H1 (cell line): ENCODE results near the gene ARFGAP3. TPM values are rescaled to one million over a fixed set of nuclear protein-coding genes. Genes with fewer than 3 reads are reported as not detected.

Experiments
- CTCF ChIA-PET: fragments of 300-600 bp; sonication (Branson Sonifier 250); formaldehyde crosslinking; loops from one replicate; lab custom pipeline; 2021; ENCODE audit not compliant: partially characterized antibody; lab: Charles Lee
- POLR2A ChIA-PET: fragments of 300-600 bp; sonication (Branson Sonifier 250); formaldehyde crosslinking; loops from one replicate; lab custom pipeline; 2021; ENCODE audit warnings: inconsistent platforms; ENCODE audit not compliant: partially characterized antibody; lab: Charles Lee
- DNase-seq, 2 experiments: peaks; one replicate each; pipeline versions ENCODE4 v3.0.0 to v3.0.0-alpha.2; 2010 to 2022; ENCODE audit warnings: low spot score in 2 of 2, low read depth in 1 of 2, mixed read lengths in 1 of 2
- FAIRE-seq: peaks from 2 replicates; lab custom pipeline; 2011; peaks lifted over from hg19 to GRCh38; lab: Jason Lieb, UNC
- H2AFZ ChIP-seq: 2 replicates; pipeline ENCODE4 v1.8.1; 2012; ENCODE audit warnings: low read length, inconsistent platforms
- H2AK5ac ChIP-seq: 2 replicates; pipeline ENCODE4 v1.6.1; 2013; ENCODE audit warnings: low read depth, low read length
- H2BK120ac ChIP-seq: replicated peaks from 2 replicates; pipeline ENCODE3; 2013; ENCODE audit warnings: low read depth, low read length, inconsistent platforms
- H2BK12ac ChIP-seq: 2 replicates; pipeline ENCODE4 v1.6.1; 2013; ENCODE audit warnings: low read depth, low read length
- H2BK15ac ChIP-seq: 2 replicates; pipeline ENCODE4 v1.6.1; 2013; ENCODE audit warnings: low read length
- H2BK20ac ChIP-seq: 2 replicates; pipeline ENCODE4 v1.6.1; 2013; ENCODE audit warnings: low read length
- H2BK5ac ChIP-seq: 2 replicates; pipeline ENCODE4 v1.6.1; 2013; ENCODE audit warnings: low read depth, low read length
- H3K14ac ChIP-seq: 2 replicates; pipeline ENCODE4 v1.6.1; 2013; ENCODE audit warnings: inconsistent platforms; ENCODE audit not compliant: insufficient read length
- H3K18ac ChIP-seq: 2 replicates; pipeline ENCODE4 v1.6.1; 2013; ENCODE audit warnings: low read length; ENCODE audit errors: extremely low read depth
- H3K23ac ChIP-seq: 2 replicates; pipeline ENCODE4 v1.6.1; 2013; ENCODE audit warnings: inconsistent platforms; ENCODE audit not compliant: insufficient read length
- H3K23me2 ChIP-seq: 2 replicates; pipeline ENCODE4 v1.6.1; 2013; ENCODE audit warnings: low read depth, low read length
- H3K27ac ChIP-seq: 2 replicates; pipeline ENCODE4 v1.6.1; 2011; ENCODE audit warnings: low read depth, low read length, inconsistent platforms
- H3K27me3 ChIP-seq, 4 experiments: replicated peaks in 1 of 4; 1 replicate in 1 of 4; 2 replicates in 3 of 4; pipeline versions ENCODE4 v1.6.1 to v1.8.1; 2011 to 2013; ENCODE audit warnings: low read length in 3 of 4, mild to moderate bottlenecking in 3 of 4, inconsistent platforms in 2 of 4, mixed read lengths in 2 of 4, moderate library complexity in 1 of 4; ENCODE audit not compliant: control insufficient read depth in 3 of 4, insufficient read depth in 3 of 4; ENCODE audit errors: extremely low read depth in 1 of 4
- H3K36me3 ChIP-seq, 4 experiments: 2 replicates each; pipeline versions ENCODE4 v1.6.1 to v1.8.1; 2011 to 2013; ENCODE audit warnings: mild to moderate bottlenecking in 4 of 4, low read length in 3 of 4, moderate library complexity in 2 of 4, control low read depth in 1 of 4, inconsistent platforms in 1 of 4; ENCODE audit not compliant: insufficient read depth in 4 of 4, control insufficient read depth in 2 of 4
- H3K4ac ChIP-seq: replicated peaks from 2 replicates; pipeline ENCODE3; 2013; ENCODE audit warnings: low read length, low read depth, mixed read lengths, inconsistent platforms; ENCODE audit not compliant: insufficient read length
- H3K4me1 ChIP-seq, 4 experiments: replicated peaks in 1 of 4; 1 replicate in 1 of 4; 2 replicates in 3 of 4; pipeline versions ENCODE4 v1.6.1 to v1.8.1; 2011 to 2013; ENCODE audit warnings: low read length in 3 of 4, inconsistent platforms in 2 of 4, mixed read lengths in 1 of 4; ENCODE audit not compliant: insufficient read depth in 4 of 4, control insufficient read depth in 3 of 4
- H3K4me2 ChIP-seq, 2 experiments: 2 replicates each; pipeline versions ENCODE4 v1.6.1 to v1.8.1; 2011 to 2013; ENCODE audit warnings: low read depth in 2 of 2, low read length in 2 of 2, control low read depth in 1 of 2, inconsistent platforms in 1 of 2, mild to moderate bottlenecking in 1 of 2; ENCODE audit not compliant: insufficient read depth in 1 of 2
- H3K4me3 ChIP-seq, 4 experiments: fragments of 200-600, 300-600 bp in 1 of 4; sonication (generic), shearing (Covaris generic), sonication (Bioruptor Twin) in 1 of 4; 2 replicates each; pipeline versions ENCODE4 v1.5.1 to v1.8.1; 2011 to 2016; ENCODE audit warnings: low read length in 4 of 4, low read depth in 3 of 4, control low read depth in 2 of 4, inconsistent platforms in 2 of 4, mild to moderate bottlenecking in 2 of 4, mixed read lengths in 1 of 4, moderate library complexity in 1 of 4; ENCODE audit not compliant: insufficient read depth in 2 of 4; ENCODE audit errors: extremely low read depth in 1 of 4
- H3K56ac ChIP-seq: replicated peaks from 2 replicates; pipeline ENCODE3; 2013; ENCODE audit warnings: low read depth, mild to moderate bottlenecking, mixed read lengths, low read length, inconsistent platforms; ENCODE audit not compliant: insufficient read length
- H3K79me1 ChIP-seq: 2 replicates; pipeline ENCODE4 v1.6.1; 2013; ENCODE audit warnings: low read depth, low read length, control low read depth
- H3K79me2 ChIP-seq, 2 experiments: 2 replicates each; pipeline versions ENCODE4 v1.6.1 to v1.8.1; 2012 to 2013; ENCODE audit warnings: low read length in 2 of 2, mild to moderate bottlenecking in 2 of 2, inconsistent platforms in 1 of 2; ENCODE audit not compliant: insufficient read depth in 2 of 2, control insufficient read depth in 1 of 2
- H3K9ac ChIP-seq, 4 experiments: replicated peaks in 1 of 4; 1 replicate in 1 of 4; 2 replicates in 3 of 4; pipeline versions ENCODE4 v1.6.1 to v1.8.1; 2011 to 2013; ENCODE audit warnings: low read depth in 3 of 4, low read length in 3 of 4, control low read depth in 2 of 4, mild to moderate bottlenecking in 2 of 4, moderate library complexity in 2 of 4, inconsistent platforms in 1 of 4; ENCODE audit errors: extremely low read depth in 1 of 4
- H3K9me3 ChIP-seq, 2 experiments: 2 replicates each; pipeline versions ENCODE4 v1.6.1 to v1.8.1; 2012 to 2013; ENCODE audit warnings: mild to moderate bottlenecking in 2 of 2, moderate library complexity in 2 of 2, control low read depth in 1 of 2, inconsistent platforms in 1 of 2, low read depth in 1 of 2, low read length in 1 of 2, mixed read lengths in 1 of 2; ENCODE audit not compliant: insufficient read depth in 2 of 2
- H4K20me1 ChIP-seq, 2 experiments: replicated peaks in 1 of 2; 2 replicates each; pipeline versions ENCODE3 to v1.8.1; 2011 to 2013; ENCODE audit warnings: inconsistent platforms in 2 of 2, low read length in 2 of 2, mild to moderate bottlenecking in 1 of 2; ENCODE audit not compliant: insufficient read depth in 2 of 2, control insufficient read depth in 1 of 2
- H4K5ac ChIP-seq: 2 replicates; pipeline ENCODE4 v1.6.1; 2013; ENCODE audit warnings: low read length, low read depth, mixed read lengths, inconsistent platforms; ENCODE audit not compliant: insufficient read length
- H4K8ac ChIP-seq: 2 replicates; pipeline ENCODE4 v1.8.0; 2013; ENCODE audit warnings: mild to moderate bottlenecking, moderate library complexity, low read length, inconsistent platforms; ENCODE audit not compliant: insufficient read depth; ENCODE audit errors: extremely low read depth
- H4K91ac ChIP-seq: replicated peaks from 2 replicates; pipeline ENCODE3; 2013; ENCODE audit warnings: low read length, mixed read lengths, inconsistent platforms; ENCODE audit not compliant: insufficient read length
- ASH2L ChIP-seq: fragments of 200-600, 300-600 bp; sonication (generic); IDR thresholded peaks from one replicate; pipeline ENCODE4 v1.7.1; 2017; ENCODE audit warnings: low read length
- CEBPB ChIP-seq: IDR thresholded peaks from 2 replicates; pipeline ENCODE4 v1.6.1; 2012; ENCODE audit warnings: low read depth, low read length
- CHD1 ChIP-seq: IDR thresholded peaks from 2 replicates; pipeline ENCODE4 v1.6.1; 2012; ENCODE audit warnings: low read depth, low read length, improper control_type of control experiment
- CTBP2 ChIP-seq: IDR thresholded peaks from 2 replicates; pipeline ENCODE4 v1.7.0; 2011; ENCODE audit warnings: borderline replicate concordance, mild to moderate bottlenecking, moderate library complexity, mixed read lengths, low read length; ENCODE audit not compliant: insufficient read depth, insufficient read length
- HDAC2 ChIP-seq, 2 experiments: fragments of 300-600 bp in 1 of 2; sonication (generic) in 1 of 2; IDR thresholded peaks; 2 replicates each; pipeline ENCODE4 v1.6.1; 2011 to 2012; ENCODE audit warnings: low read depth in 2 of 2, low read length in 2 of 2, mild to moderate bottlenecking in 2 of 2, moderate library complexity in 2 of 2, borderline replicate concordance in 1 of 2, inconsistent platforms in 1 of 2
- KDM5A ChIP-seq: fragments of 200-600 bp; IDR thresholded peaks from 2 replicates; pipeline ENCODE4 v1.7.1; 2012; ENCODE audit warnings: mild to moderate bottlenecking, low read length, inconsistent platforms, mixed read lengths
- NRF1 ChIP-seq: IDR thresholded peaks from 2 replicates; pipeline ENCODE4 v1.6.1; 2011; ENCODE audit warnings: mild to moderate bottlenecking, low read depth, low read length, improper control_type of control experiment
- PHF8 ChIP-seq: fragments of 200-600 bp; sonication (generic); conservative IDR thresholded peaks from 2 replicates; pipeline ENCODE4 v1.7.1; 2012; ENCODE audit warnings: low read depth, mild to moderate bottlenecking, inconsistent platforms, low read length, moderate library complexity
- RXRA ChIP-seq: IDR thresholded peaks from 2 replicates; pipeline ENCODE4 v1.6.1; 2011; ENCODE audit warnings: low read depth, mild to moderate bottlenecking, low read length, moderate library complexity; ENCODE audit not compliant: insufficient read depth
- SIN3A ChIP-seq, 2 experiments: IDR thresholded peaks in 1 of 2; conservative IDR thresholded peaks in 1 of 2; 2 replicates each; pipeline ENCODE4 v1.6.1; 2011 to 2012; ENCODE audit warnings: low read length in 2 of 2, improper control_type of control experiment in 1 of 2, low read depth in 1 of 2, mild to moderate bottlenecking in 1 of 2
- SP4 ChIP-seq: IDR thresholded peaks from 2 replicates; pipeline ENCODE4 v1.6.1; 2012; ENCODE audit warnings: low read length, inconsistent platforms
- SUZ12 ChIP-seq: fragments of 200-600 bp; sonication (generic); IDR thresholded peaks from 2 replicates; pipeline ENCODE4 v1.6.1; 2012; ENCODE audit warnings: mild to moderate bottlenecking, inconsistent platforms, low read length, moderate library complexity, mixed read lengths
- TAF7 ChIP-seq: optimal IDR thresholded peaks from 2 replicates; pipeline ENCODE3; 2011; ENCODE audit warnings: low read depth, mild to moderate bottlenecking, inconsistent platforms, low read length, moderate library complexity, borderline replicate concordance
- TBP ChIP-seq: IDR thresholded peaks from 2 replicates; pipeline ENCODE4 v1.6.1; 2011; ENCODE audit warnings: low read depth, low read length, improper control_type of control experiment
- ZNF274 ChIP-seq: IDR thresholded peaks from 2 replicates; pipeline ENCODE4 v1.7.0; 2012; ENCODE audit warnings: low read length, borderline replicate concordance; ENCODE audit errors: extremely low read depth
- WGBS, 2 experiments: shearing (Covaris generic) in 1 of 2; methylation state at CpG; one replicate each; pipeline versions ENCODE4 v1.1.6 to v1.1.7; 2013 to 2015; ENCODE audit warnings: low lambda C conversion rate in 2 of 2, mixed read lengths in 2 of 2, inconsistent platforms in 1 of 2, low coverage in 1 of 2, missing lambda C conversion rate in 1 of 2; ENCODE audit not compliant: insufficient replicate concordance in 2 of 2, insufficient coverage in 1 of 2, insufficient read length in 1 of 2; ENCODE audit errors: extremely low coverage in 1 of 2, missing lambda C conversion rate in 1 of 2; 5-methylcytosine and 5-hydroxymethylcytosine counted together
- polyA plus RNA-seq, 7 experiments: library from polyadenylated mRNA; depleted of rRNA in 3 of 7; stranded (reverse) in 5 of 7; unstranded in 2 of 7; fragments of >200 nt in 5 of 7; fragments of 200-250 nt in 2 of 7; gene quantifications; 1 replicate in 5 of 7; 2 replicates in 1 of 7; 4 replicates in 1 of 7; pipeline versions ENCODE4 v1.2.1 to v1.2.3, GENCODE V29; 2011 to 2013; ENCODE audit warnings: missing spikeins in 2 of 7, mixed read lengths in 2 of 7
- total RNA-seq: library from RNA; stranded (reverse); fragmentation: NEBNext Ultra II Directional; extraction: Animal tissue kit (Norgen Biotek cat#: 25700); gene quantifications from 2 replicates; pipeline ENCODE4 v1.2.1, GENCODE V29; 2021

Gene ARFGAP3
- total and polyA plus RNA-seq, 2 of the 8 experiments (the other 6 are each of a cell fraction or from before 2014, with no cell fraction given): 9.7 to 16.0 TPM

DNA sequence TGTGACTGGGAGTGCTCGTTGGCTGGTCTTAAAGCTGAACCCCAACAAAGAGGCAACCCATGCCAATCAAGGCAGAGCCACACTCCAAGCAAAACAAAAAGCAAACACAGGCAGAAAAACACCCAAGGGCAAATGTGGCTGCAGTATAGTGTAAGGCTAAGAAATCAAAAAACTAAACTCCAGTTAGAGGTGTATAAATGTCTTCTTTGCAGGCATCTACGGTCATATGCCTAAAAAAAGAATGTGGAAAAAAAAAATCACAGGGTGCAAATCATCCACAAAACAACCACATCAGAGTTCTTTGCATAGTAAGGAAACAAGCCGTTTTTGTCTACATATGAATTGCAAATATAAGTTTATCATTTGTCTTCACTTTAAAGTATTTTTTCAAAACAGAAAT, 27.8 kb downstream of the ARFGAP3 start:
- H3K4ac ChIP-seq: no peak overlapping the region
- H2BK5ac ChIP-seq: no peak overlapping the region
- DNase-seq (no peak), FAIRE-seq (no peak)
- no peak overlapping the region for H2AFZ ChIP-seq
- H3K18ac ChIP-seq: no peak overlapping the region
- POLR2A ChIA-PET: no interaction called here
- H2BK120ac ChIP-seq: no peak overlapping the region
- peaks cover 2% of the 10 kb centered on the region; the same call in 1 of the 2 replicates for H3K23me2 ChIP-seq
- no peak overlapping the region for H4K8ac ChIP-seq
- no peaks in the 10 kb centered on the region for H3K27me3 ChIP-seq
- no peak overlapping the region for H2BK15ac ChIP-seq
- no peaks in the 10 kb centered on the region for H3K4me1 ChIP-seq
- H4K91ac ChIP-seq: no peak overlapping the region
- no peaks in the 10 kb centered on the region for H3K79me1 ChIP-seq
- no peak overlapping the region for H3K9ac ChIP-seq
- CTCF ChIA-PET: no interaction called here
- H3K4me2 ChIP-seq: no peak overlapping the region
- no peak overlapping the region for H3K56ac ChIP-seq
- no peak overlapping the region for H3K27ac ChIP-seq
- no peak overlapping the region for H3K14ac ChIP-seq
- no peak overlapping the region for H2BK12ac ChIP-seq
- no peak overlapping the region for H4K5ac ChIP-seq
- H3K4me3 ChIP-seq: no peak overlapping the region
- no peak overlapping the region for H3K23ac ChIP-seq
- H2BK20ac ChIP-seq: no peak overlapping the region
- H3K79me2 ChIP-seq: no peaks in the 10 kb centered on the region
- H2AK5ac ChIP-seq: no peak overlapping the region
- H4K20me1 ChIP-seq: no peaks in the 10 kb centered on the region
- peaks cover 0 to 3% (median 0%) of the 10 kb centered on the region in 4 experiments; a peak in 1 of 8 replicates for H3K36me3 ChIP-seq
- WGBS, 2 experiments: 87% methylated on average over 3 of the region's 3 CpGs; no CpG with 5 or more reads in 1 of the 2 experiments
- no peaks in the 10 kb centered on the region for H3K9me3 ChIP-seq
- TF ChIP-seq CEBPB (no peak), SIN3A (conservative IDR thresholded peaks at IDR 0.05 in 1 of 2, IDR thresholded peaks at IDR 0.05 in 1 of 2; ENCODE audit: low read depth in 1 of 2, low read length in 2 of 2) (no peak), TBP (no peak), HDAC2 (IDR thresholded peaks at IDR 0.05; ENCODE audit: borderline replicate concordance in 1 of 2, low read depth in 2 of 2, low read length in 2 of 2) (no peak), TAF7 (no peak), CTBP2 (no peak), SP4 (no peak), PHF8 (no peak), CHD1 (no peak), KDM5A (no peak), NRF1 (no peak), ZNF274 (no peak), ASH2L (no peak), SUZ12 (no peak), RXRA (no peak)
